Measurements from ENCODE around the gene HDHD3.
"Not testable (repeated sequence)": the region's sequence is repeated elsewhere in the genome, so short reads cannot be mapped to it uniquely, and the experiment has no call there.

DNA sequence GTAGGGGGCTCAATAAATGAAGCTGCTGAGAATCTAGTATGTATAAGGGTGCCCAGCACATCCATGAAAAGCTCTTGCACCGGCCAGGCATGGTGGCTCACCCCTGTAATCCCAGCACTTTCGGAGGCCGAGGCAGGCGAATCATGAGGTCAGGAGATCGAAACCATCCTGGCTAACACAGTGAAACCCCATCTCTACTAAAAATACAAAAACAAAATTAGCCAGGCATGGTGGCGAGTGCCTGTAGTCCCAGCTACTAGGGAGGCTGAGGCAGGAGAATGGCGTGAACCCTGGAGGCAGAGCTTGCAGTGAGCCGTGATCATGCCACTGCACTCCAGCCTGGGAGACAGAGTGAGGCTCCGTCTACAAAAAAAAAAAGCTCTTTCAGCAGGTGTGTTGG is 29.6 kb upstream of the HDHD3 start:
- TF ChIP-seq, protein P1, sequence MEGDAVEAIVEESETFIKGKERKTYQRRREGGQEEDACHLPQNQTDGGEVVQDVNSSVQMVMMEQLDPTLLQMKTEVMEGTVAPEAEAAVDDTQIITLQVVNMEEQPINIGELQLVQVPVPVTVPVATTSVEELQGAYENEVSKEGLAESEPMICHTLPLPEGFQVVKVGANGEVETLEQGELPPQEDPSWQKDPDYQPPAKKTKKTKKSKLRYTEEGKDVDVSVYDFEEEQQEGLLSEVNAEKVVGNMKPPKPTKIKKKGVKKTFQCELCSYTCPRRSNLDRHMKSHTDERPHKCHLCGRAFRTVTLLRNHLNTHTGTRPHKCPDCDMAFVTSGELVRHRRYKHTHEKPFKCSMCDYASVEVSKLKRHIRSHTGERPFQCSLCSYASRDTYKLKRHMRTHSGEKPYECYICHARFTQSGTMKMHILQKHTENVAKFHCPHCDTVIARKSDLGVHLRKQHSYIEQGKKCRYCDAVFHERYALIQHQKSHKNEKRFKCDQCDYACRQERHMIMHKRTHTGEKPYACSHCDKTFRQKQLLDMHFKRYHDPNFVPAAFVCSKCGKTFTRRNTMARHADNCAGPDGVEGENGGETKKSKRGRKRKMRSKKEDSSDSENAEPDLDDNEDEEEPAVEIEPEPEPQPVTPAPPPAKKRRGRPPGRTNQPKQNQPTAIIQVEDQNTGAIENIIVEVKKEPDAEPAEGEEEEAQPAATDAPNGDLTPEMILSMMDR (IDR thresholded peaks at IDR 0.05), result not testable (repeated sequence)
- not testable (repeated sequence) for TF ChIP-seq POLR2A (IDR thresholded peaks at IDR 0.05)
